NCI-H1436 (cell line): ENCODE measurements around the gene GALNT1.
A peak's percentile ranks its signal among the peaks of the same experiment; 100 is the strongest.

Source experiments
- DNase-seq: peaks from one replicate; lab custom pipeline; 2025; lab: John Stamatoyannopoulos, UW

The GALNT1 gene

GRCh38 chr18:35673682-35674081, 92.1 kb downstream of the GALNT1 start:
- no peak for DNase-seq

GRCh38 chr18:35680139-35680551, 98.6 kb downstream of the GALNT1 start:
- peak; percentile 20 for DNase-seq

- DNase-seq, result no peak
Measured at GRCh38 chr18:35682281-35682867, 100.8 kb downstream of the GALNT1 start.

GRCh38 chr18:35683021-35683420, 101.5 kb downstream of the GALNT1 start:
- no peak for DNase-seq

GRCh38 chr18:35688757-35689156, 107.2 kb downstream of the GALNT1 start:
- no peak for DNase-seq

- no peak for DNase-seq
Measured at GRCh38 chr18:35689728-35690127, 108.2 kb downstream of the GALNT1 start.

- no peak for DNase-seq
Measured at GRCh38 chr18:35691625-35692024, 110.1 kb downstream of the GALNT1 start.

GRCh38 chr18:35692866-35693265, 111.3 kb downstream of the GALNT1 start:
- DNase-seq, result no peak

GRCh38 chr18:35693829-35694228, 112.3 kb downstream of the GALNT1 start:
- DNase-seq, result no peak

GRCh38 chr18:35694808-35695207, 113.3 kb downstream of the GALNT1 start:
- no peak for DNase-seq

GRCh38 chr18:35695384-35695783, 113.8 kb downstream of the GALNT1 start:
- DNase-seq, result no peak

GRCh38 chr18:35695803-35696202, 114.3 kb downstream of the GALNT1 start:
- no peak for DNase-seq

- no peak for DNase-seq
Measured at GRCh38 chr18:35696307-35696706, 114.8 kb downstream of the GALNT1 start.

- no peak for DNase-seq
Measured at GRCh38 chr18:35697869-35698268, 116.3 kb downstream of the GALNT1 start.

- DNase-seq, result no peak
Measured at GRCh38 chr18:35703043-35703688, 121.6 kb downstream of the GALNT1 start.

- DNase-seq, result no peak
Measured at GRCh38 chr18:35705988-35706387, 124.4 kb downstream of the GALNT1 start.

GRCh38 chr18:35707247-35707646, 125.7 kb downstream of the GALNT1 start:
- DNase-seq, result no peak

- DNase-seq, result no peak
Measured at GRCh38 chr18:35707674-35708073, 126.1 kb downstream of the GALNT1 start.

- no peak for DNase-seq
Measured at GRCh38 chr18:35710581-35710980, 129.0 kb downstream of the GALNT1 start.

GRCh38 chr18:35711227-35711626, 129.7 kb downstream of the GALNT1 start:
- no peak for DNase-seq

GRCh38 chr18:35713545-35713944, 132.0 kb downstream of the GALNT1 start:
- no peak for DNase-seq

- DNase-seq, result no peak
Measured at GRCh38 chr18:35714539-35714938, 133.0 kb downstream of the GALNT1 start.

- no peak for DNase-seq
Measured at GRCh38 chr18:35715139-35715538, 133.6 kb downstream of the GALNT1 start.
